Measurements from ENCODE around the gene APOD. TPM values are rescaled to one million over a fixed set of nuclear protein-coding genes. Genes with fewer than 3 reads are reported as not detected.

The APOD gene
- total RNA-seq, 6 experiments from 2014 or later = 0.29 to 5.6 (median 0.41) TPM

- H3K4me3 ChIP-seq = no peak overlapping the region
- no peak for DNase-seq
- 57% methylated on average over 6 of the region's 6 CpGs for WGBS (ENCODE audit: insufficient coverage, low coverage, low lambda C conversion rate, missing lambda C conversion rate)
- ATAC-seq = no peak
- intact Hi-C loops (cut with DNase I) = no loop called here
- H3K36me3 ChIP-seq = no peaks in the 10 kb centered on the region
- no peaks in the 10 kb centered on the region for H3K9me3 ChIP-seq
- H3K27ac ChIP-seq = no peak overlapping the region
- no peaks in the 10 kb centered on the region for H3K4me1 ChIP-seq
- no peaks in the 10 kb centered on the region for H3K27me3 ChIP-seq
- TF ChIP-seq CTCF (IDR thresholded peaks at IDR 0.05) (no peak), POLR2A (IDR thresholded peaks at IDR 0.05) (no peak)
Measured at GRCh38 chr3:195597848-195598247, 14.1 kb upstream of the APOD start.

- ATAC-seq = no peak
- no peak for TF ChIP-seq CTCF (IDR thresholded peaks at IDR 0.05)
- TF ChIP-seq POLR2A (IDR thresholded peaks at IDR 0.05) = no peak
- H3K9me3 ChIP-seq = no peaks in the 10 kb centered on the region
- 69% methylated on average over 2 of the region's 2 CpGs for WGBS (ENCODE audit: insufficient coverage, low coverage, low lambda C conversion rate, missing lambda C conversion rate)
- H3K4me3 ChIP-seq = no peak overlapping the region
- no peaks in the 10 kb centered on the region for H3K27me3 ChIP-seq
- H3K27ac ChIP-seq = no peak overlapping the region
- H3K36me3 ChIP-seq = no peaks in the 10 kb centered on the region
- intact Hi-C loops (cut with DNase I) = no loop called here
- no peaks in the 10 kb centered on the region for H3K4me1 ChIP-seq
- no peak for DNase-seq
Measured at GRCh38 chr3:195597229-195597628, 13.5 kb upstream of the APOD start.

GRCh38 chr3:195596765-195597171 is 13.0 kb upstream of the APOD start:
- Histone ChIP-seq H3K4me3 (no peak overlapping the region), H3K27ac (no peak overlapping the region), H3K9me3 (no peaks in the 10 kb centered on the region), H3K4me1 (no peaks in the 10 kb centered on the region), H3K27me3 (no peaks in the 10 kb centered on the region), H3K36me3 (no peaks in the 10 kb centered on the region)
- TF ChIP-seq POLR2A (IDR thresholded peaks at IDR 0.05) (no peak), CTCF (IDR thresholded peaks at IDR 0.05) (no peak)
- 58% methylated on average over 3 of the region's 3 CpGs for WGBS (ENCODE audit: insufficient coverage, low coverage, low lambda C conversion rate, missing lambda C conversion rate)
- no peak for ATAC-seq
- intact Hi-C loops (cut with DNase I) = no loop called here
- DNase-seq = no peak

GRCh38 chr3:195595785-195596531 is 12.2 kb upstream of the APOD start:
- Histone ChIP-seq H3K36me3 (no peaks in the 10 kb centered on the region), H3K27me3 (no peaks in the 10 kb centered on the region), H3K4me3 (no peak overlapping the region), H3K4me1 (no peaks in the 10 kb centered on the region), H3K9me3 (no peaks in the 10 kb centered on the region), H3K27ac (no peak overlapping the region)
- ATAC-seq = no peak
- intact Hi-C loops (cut with DNase I) = no loop called here
- TF ChIP-seq POLR2A (IDR thresholded peaks at IDR 0.05) (no peak), CTCF (IDR thresholded peaks at IDR 0.05) (no peak)
- DNase-seq = no peak
- 76% methylated on average over 6 of the region's 8 CpGs for WGBS (ENCODE audit: insufficient coverage, low coverage, low lambda C conversion rate, missing lambda C conversion rate)
